AG09309 (cell line): ENCODE results near the gene FMN2.
"Not testable (repeated sequence)": the region's sequence is repeated elsewhere in the genome, so short reads cannot be mapped to it uniquely, and the experiment has no call there.

Source experiments
- DNase-seq: peaks from one replicate; pipeline ENCODE4 v3.0.0-alpha.2; 2010; ENCODE audit warnings: low read depth
- H3K4me3 ChIP-seq: 2 replicates; pipeline ENCODE4 v1.5.1; 2011; ENCODE audit warnings: mild to moderate bottlenecking, low read depth, low read length, moderate library complexity; ENCODE audit not compliant: control insufficient read depth
- CTCF ChIP-seq: IDR thresholded peaks from 2 replicates; pipeline ENCODE4 v1.5.1; 2011; ENCODE audit warnings: mild to moderate bottlenecking, low read depth, low read length, inconsistent platforms; ENCODE audit not compliant: insufficient read depth, control insufficient read depth; ENCODE audit errors: missing control alignments

FMN2 gene

GRCh38 chr1:240271081-240271480 is 179.4 kb downstream of the FMN2 start:
- TF ChIP-seq CTCF: no peak
- no peak for DNase-seq
- no peak overlapping the region for H3K4me3 ChIP-seq

GRCh38 chr1:240274569-240274968 is 182.9 kb downstream of the FMN2 start:
- no peak overlapping the region for H3K4me3 ChIP-seq
- no peak for DNase-seq
- no peak for TF ChIP-seq CTCF

- DNase-seq, H3K4me3 ChIP-seq: not testable (repeated sequence)
These were observed 183.5 kb downstream of the FMN2 start for GRCh38 chr1:240275219-240275618.

GRCh38 chr1:240278082-240278481 is 186.4 kb downstream of the FMN2 start:
- no peak overlapping the region for H3K4me3 ChIP-seq
- no peak for TF ChIP-seq CTCF

GRCh38 chr1:240280560-240281322 is 189.1 kb downstream of the FMN2 start:
- no peak for TF ChIP-seq CTCF
- no peak for DNase-seq
- no peak overlapping the region for H3K4me3 ChIP-seq

More at GRCh38 chr1:240278082-240278481, 186.4 kb downstream of the FMN2 start:
- no peak for DNase-seq

- H3K4me3 ChIP-seq: no peak overlapping the region
- TF ChIP-seq CTCF: no peak
- DNase-seq: peak; percentile 45
These were observed 190.6 kb downstream of the FMN2 start for GRCh38 chr1:240282061-240282830.
